GM20431 (cell line): ENCODE measurements around the gene NUMA1.

ENCODE experiments used
- in situ Hi-C: fragments of 300-500 bp; cut with MseI, MboI; formaldehyde crosslinking; loops from one replicate; pipeline ENCODE4 v1.15.0; 2020; ENCODE audit warnings: low sequenced_read_pairs; ENCODE audit not compliant: unreplicated experiment

Gene NUMA1, protein sequence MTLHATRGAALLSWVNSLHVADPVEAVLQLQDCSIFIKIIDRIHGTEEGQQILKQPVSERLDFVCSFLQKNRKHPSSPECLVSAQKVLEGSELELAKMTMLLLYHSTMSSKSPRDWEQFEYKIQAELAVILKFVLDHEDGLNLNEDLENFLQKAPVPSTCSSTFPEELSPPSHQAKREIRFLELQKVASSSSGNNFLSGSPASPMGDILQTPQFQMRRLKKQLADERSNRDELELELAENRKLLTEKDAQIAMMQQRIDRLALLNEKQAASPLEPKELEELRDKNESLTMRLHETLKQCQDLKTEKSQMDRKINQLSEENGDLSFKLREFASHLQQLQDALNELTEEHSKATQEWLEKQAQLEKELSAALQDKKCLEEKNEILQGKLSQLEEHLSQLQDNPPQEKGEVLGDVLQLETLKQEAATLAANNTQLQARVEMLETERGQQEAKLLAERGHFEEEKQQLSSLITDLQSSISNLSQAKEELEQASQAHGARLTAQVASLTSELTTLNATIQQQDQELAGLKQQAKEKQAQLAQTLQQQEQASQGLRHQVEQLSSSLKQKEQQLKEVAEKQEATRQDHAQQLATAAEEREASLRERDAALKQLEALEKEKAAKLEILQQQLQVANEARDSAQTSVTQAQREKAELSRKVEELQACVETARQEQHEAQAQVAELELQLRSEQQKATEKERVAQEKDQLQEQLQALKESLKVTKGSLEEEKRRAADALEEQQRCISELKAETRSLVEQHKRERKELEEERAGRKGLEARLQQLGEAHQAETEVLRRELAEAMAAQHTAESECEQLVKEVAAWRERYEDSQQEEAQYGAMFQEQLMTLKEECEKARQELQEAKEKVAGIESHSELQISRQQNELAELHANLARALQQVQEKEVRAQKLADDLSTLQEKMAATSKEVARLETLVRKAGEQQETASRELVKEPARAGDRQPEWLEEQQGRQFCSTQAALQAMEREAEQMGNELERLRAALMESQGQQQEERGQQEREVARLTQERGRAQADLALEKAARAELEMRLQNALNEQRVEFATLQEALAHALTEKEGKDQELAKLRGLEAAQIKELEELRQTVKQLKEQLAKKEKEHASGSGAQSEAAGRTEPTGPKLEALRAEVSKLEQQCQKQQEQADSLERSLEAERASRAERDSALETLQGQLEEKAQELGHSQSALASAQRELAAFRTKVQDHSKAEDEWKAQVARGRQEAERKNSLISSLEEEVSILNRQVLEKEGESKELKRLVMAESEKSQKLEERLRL (N-terminal part only)

DNA sequence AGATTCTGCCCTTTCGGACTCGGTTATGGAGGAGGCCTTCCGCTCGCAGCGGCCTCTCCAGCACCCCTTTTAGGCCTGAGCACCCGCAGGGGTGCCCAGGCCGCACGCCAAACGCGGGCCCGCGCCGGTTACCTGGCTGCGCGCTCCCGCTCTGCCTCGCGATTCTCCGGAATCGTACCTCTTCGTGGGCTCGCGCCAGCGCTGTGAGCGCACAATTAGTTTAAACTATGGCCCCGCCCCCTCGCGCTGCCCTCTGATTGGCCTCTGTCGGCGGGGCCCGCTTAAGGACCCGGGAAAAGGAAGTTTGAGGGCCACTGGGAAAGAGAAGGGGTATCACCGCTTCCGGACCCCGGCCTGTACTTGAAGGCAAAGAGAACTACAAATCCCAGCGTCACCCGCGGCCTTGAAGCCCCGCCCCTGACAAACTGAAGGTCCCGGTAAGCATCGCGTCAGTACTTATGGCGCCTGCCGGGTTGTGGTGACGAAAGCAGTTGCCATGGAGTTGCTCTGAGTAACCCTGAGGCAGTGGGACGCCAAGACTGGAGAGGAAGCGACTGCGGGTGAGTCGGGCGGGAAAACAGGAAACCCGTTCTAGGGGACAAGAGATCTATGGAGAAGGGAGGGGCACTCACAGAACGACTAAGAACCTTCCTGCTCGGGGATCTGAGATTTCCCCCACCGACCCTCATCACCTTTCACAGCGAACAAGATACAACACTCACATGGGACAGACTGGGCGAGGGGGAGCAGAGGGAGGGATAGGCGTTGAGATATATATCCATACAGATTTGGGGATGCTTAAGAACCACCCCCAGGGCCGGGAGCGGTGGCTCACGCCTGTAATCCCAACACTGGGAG, at the start of gene NUMA1, which contains the start of gene LRRC51:
NUMA1 (minus strand) TSS at position 217 of the 858 bp plus-strand sequence. CDS start 44,599 bp downstream, outside the sequence.
LRRC51 (plus strand) TSS at position 525 of the 858 bp plus-strand sequence. CDS start 8,234 bp downstream, outside the sequence.
- in situ Hi-C loops: no loop called here

DNA sequence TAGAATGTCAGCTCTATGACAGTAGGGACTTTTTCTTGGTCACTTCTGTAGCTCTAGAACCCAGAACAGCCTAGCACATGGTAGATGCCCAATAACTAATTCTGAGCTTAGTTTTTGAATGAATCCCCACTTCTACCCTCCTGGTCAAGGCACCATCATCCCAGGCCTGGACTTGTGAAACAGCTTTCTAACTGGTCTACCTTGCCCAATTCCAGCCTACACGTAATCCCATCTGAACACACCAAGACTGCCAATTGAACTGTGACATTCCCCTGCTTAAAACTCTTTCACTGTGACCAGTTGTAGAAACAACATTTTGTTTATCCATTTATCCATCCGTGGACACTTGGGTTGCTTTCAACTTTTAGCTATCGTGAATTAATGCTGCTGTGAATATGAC, 49.0 kb upstream of the NUMA1 start:
- in situ Hi-C loops: no loop called here

DNA sequence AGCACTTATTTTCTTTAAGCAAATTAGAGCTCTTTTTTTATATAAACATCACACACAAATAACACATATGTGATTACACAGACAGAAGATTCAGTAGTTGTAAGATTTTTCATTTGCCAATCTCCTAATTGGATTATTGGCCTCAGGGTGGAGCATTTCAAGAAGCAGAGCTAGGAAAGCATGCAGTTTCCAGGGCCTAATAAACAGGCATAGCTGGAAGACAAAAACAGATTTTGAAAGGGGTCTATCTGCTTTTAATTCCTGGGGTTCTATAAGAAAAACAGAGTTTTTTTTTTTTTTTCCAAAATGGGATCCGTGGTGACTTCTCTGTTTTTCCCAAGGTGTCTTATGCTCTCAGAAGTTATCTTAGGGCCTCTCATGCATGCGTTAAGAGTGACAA, 47.6 kb upstream of the NUMA1 start:
- in situ Hi-C loops: no loop called here

DNA sequence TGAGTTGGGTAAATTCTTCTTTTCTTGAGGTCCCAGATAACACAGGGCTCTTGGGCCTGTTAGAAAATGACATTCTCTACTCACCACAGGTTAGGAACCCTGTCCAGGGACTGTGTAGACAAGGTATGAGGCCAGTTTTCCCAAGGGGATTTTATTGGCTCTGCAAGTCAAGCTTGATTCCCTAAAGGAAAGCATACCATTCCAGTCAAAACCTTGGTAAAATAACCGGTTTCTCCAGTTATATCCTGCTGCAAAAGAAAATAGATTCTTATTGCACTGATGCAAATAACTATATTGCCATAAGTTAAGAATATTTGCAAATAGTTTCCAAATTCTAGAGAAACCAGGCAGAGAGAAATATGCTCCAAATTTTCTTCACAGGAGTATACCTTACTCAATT, 45.6 kb upstream of the NUMA1 start:
- in situ Hi-C loops: no loop called here

DNA sequence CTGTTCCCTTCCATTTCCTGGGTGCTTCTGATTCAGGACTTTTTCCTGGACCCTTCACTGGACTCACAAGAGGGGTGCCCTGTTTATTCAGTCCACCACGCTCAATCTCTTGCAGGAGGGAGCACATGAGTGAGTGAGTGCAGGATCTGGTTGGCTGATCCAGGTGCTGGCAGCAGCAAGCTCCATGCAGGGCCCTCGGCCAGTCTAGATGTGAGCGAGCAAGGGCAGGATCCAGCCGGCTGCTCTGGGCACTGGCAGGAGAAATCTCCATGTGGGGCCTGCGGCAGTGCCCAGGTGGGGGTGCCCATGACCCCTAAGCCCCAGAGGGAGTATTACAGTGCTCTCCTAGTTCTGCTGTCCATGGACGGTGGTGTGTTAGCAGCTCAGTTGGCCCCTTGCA, 43.7 kb upstream of the NUMA1 start:
- in situ Hi-C loops: no loop called here

DNA sequence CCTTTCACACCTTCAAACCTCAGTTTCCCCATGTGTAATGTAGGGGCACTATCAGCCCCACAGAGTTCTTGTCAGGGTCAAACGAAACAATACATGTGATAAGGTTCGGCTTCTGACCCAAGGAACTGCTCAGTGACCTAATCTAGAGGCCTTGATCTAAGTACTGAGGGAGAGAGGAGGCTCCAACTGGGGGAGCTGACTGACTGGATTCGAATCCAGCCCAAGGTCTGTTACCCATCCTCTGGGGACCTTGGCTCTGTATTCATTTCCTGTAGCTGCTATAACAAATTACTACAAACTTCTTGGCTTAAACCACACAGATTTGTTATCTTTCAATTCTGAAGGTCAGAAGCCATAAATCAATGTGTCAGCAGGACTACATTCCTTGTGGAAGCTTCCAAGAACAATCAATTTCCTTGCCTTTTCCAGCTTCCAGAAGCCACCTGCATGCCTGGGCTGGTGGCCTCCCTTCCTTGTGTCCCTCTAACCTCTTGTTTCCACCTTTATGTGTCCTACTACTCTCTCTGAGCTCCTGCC, 42.8 kb upstream of the NUMA1 start:
- in situ Hi-C loops: no loop called here

DNA sequence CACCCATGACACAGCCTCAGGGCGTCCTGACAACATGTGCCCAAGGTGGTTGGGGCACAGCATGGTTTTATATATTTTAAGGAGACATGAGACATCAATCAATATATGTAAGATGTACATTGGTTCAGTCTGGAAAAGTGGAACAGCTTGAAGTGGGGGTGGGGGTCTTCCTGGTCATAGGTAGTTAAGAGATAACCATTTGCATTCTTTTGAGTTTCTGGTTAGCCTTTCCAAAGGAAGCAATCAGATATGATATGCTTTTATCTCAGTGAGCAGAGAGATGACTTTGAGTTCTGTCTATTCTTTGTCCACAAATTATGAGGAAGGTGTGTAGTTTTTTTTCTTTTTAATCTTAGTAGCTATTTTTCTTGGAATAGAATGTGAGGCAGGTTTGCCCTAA, 42.3 kb upstream of the NUMA1 start:
- in situ Hi-C loops: no loop called here

DNA sequence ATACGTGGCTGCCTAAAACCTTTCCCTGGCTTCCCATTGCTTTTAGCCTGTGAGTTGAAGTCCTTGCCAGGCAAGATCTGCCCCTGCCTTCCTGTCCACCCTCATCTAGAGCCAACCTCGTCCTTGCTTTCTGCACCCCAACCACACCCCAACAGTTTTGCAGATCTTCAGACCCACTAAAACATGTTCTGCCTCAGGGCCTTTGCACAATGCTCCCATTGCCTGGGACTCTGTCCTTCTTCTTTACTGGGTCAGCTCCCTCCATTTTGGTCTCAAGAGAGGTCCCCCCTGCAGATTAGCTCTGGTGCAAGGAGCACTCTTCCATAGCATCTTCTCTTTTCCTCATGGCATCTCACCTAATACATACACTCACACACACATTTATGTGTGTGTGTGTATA, 40.6 kb upstream of the NUMA1 start:
- in situ Hi-C loops: no loop called here

DNA sequence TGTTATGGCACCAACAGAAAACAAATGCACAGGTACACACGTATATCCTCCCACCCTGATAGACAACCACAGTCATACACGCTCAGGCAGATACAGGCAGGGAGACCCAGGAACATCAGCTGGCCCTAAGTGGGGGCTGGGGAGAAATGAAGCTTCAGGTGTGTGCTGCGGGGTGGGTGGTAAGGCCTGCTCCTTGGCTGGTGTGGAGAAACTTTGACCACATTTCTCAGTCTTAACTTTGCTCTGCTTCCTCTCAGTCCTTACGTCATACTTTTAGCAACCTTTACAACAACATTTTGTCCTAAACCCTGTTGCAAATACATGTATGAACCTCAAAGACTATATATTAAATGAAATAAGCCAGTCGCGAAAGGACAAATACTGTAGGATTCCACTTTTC, 38.9 kb upstream of the NUMA1 start:
- in situ Hi-C loops: no loop called here

DNA sequence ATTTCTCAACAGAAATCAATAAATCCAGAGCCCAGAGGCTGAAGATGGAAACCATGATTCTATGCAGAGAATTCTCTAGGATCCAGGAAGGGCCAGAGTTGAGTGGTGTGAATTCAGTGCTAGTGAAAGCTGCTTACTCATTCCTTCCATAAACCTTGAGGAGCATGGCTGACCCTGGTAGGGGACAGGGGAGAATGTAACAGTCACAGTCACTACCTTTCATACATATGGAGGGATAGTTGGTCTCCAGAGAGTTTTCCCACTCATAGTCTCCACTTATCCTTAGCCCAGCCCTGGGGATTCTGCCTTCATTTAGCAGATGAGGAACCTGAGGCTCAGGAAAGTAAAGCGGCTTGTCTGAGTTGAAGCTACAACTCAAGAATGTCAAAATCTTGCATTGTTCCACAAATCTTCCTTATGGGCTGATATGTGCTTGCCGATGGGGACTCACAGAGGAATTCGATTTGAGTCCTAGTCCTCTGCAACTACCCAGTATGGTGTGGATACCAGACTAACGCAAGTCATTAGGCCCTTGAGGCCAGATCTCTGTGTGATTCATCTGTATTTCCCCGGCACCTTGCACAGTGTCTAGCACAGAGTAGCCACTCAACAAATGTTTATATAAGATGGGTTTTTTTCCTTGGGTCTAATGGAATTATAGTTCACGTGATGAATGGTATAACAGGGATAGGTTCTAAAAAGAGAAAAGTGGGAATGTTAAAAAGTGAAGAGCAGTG, 35.8 kb upstream of the NUMA1 start:
- in situ Hi-C loops: no loop called here

DNA sequence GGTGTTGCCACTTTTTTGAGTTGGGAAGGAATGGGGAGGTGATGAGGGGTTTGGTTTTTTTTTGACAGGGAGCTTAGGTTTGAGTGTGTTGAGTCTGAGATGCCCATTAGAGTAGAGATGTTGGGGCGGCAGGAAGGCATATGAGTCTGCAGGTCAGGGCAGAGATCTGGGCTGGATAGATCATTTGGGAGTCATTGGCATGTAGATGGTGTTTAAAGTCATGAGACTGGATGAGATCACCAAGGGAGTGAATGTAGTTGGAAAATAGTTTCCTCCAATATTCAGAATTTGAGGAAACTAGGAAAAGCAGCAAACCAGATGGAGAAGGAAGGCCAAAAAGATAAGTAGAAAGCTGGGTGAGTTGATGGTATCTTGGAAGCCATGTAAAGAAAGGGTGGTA, 34.2 kb upstream of the NUMA1 start:
- in situ Hi-C loops: no loop called here

DNA sequence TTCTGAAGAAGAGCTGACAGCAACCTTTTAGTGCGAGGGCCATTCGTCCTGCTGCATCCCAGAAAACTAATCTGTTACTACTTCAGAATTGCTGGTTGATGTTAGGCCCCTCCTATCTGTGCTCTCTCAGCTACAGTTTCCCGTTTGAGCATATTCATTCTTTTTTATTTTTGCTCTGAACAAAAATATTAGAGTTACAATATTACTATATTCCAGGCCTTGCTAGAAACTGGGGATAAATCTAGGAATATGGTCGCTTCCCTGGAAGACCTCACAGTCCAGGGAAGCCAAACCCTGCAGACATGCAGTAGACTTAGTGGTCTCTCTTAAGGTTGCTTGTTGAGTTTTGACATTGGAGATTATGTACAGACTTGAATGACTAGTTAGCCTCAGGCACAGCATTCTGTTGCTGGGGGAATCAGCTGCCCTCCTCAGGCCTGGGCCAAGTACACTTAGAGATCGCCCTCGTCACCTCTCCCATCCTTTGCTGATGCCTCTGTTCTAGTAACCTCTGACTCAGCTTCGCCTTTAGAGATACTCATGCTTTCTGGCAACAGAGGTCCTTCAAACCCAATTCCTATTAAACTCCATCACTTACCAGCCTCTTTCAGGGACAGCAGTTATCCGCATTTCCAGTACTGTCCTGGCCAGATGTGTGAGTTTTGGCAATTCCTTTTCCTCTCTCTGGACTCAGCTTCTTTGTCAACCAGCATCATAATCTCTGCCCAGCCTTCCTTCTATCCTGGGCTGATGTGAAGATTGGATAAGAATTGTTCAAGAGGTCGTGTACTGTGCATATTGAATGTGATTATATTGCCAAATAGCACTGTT, 32.9 kb upstream of the NUMA1 start:
- in situ Hi-C loops: no loop called here

DNA sequence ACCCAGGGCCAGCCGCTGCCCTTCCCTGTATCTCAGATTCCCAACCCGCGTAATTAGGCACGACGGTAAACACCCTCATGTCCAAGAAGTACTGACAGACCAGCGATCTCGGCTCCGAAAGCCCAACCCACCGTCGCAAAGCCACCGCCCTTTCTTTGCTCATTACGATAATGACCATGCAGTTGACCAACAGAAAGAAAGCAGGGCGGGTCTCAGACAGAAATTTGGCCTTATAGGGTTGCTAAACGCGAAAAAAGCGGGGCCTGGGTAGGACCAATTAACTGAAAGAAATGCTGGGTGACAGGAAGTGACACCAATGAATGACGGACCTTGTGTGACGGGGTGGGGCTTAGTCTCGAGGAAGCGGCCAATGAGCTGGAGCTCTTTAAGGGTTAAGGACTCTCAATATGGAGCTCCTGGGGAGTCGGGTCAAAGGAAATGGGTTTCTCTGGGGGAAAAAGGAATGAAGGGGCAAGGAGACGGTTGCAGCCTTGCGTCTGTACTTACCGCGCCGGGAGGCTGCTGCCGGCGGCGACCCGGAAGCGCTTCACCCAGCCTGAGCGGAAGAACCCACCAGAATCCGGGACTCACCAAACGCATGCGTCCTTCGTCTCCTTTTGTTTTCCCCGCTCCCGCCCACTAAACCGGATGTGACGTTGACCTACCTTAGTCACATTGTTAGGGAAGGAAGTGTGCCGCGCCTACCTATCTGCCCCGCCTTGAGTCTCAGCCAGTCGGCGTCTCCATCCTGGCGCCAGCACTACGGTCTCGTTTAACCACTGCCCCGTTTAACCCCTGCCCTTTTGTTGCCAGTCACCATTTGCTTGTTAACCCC, 32.0 kb upstream of the NUMA1 start, which contains the start of gene ANAPC15:
ANAPC15 (minus strand) TSS at position 553 of the 835 bp plus-strand sequence. CDS start 1,419 bp downstream, outside the sequence.
- in situ Hi-C loops: no loop called here

DNA sequence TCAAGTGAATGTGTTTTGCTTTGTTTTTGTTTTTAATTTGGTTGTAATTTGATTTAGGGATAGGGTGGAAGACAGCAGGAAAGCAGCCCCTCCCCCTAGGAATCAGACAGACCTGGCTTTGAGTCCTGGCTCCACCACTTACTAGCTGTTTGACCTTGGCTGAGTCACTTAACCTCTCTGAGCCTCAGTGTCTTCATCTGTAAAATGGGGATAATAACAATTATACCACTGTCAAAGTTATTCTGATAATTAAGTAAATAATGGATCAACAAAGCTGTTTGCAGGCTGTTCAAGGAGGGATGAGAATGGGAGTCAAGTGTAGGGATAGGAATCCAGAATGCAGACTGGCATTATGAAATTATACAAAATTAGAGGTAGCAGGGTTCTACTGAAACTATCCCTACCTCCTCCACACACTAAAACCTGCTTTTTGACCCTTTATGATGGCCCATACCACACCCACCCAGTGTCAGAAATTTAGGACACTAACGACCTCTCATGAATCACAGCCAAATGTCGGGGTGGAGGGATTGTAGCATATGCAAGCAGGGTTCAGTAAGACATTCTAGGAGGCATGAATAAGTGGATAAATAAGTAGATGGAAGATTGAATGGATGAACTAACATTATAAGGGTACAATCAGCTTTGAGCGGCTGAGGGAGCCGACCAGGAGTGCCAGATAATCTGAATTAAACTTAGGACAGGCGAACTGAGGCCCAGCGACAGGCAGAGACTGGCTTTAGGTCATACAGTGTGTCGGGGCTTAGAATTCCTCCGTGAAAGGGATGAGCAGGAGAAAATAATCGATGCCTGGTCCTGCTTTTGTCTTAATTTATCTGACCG, 31.2 kb upstream of the NUMA1 start:
- in situ Hi-C loops: no loop called here

DNA sequence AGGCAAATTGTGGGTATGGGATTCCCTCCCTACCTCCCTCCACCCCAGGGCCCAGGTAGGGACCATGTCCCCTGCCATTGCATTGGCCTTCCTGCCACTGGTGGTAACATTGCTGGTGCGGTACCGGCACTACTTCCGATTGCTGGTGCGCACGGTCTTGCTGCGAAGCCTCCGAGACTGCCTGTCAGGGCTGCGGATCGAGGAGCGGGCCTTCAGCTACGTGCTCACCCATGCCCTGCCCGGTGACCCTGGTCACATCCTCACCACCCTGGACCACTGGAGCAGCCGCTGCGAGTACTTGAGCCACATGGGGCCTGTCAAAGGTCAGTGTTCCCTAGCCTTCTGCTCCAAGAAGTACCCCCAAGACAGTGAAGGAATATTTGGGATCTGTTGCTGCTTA, 25.5 kb upstream of the NUMA1 start, which contains the start of gene TOMT:
TOMT (plus strand) TSS at position 37 of the 400 bp plus-strand sequence; CDS start at position 65, 28 bp downstream.
- in situ Hi-C loops: no loop called here

DNA sequence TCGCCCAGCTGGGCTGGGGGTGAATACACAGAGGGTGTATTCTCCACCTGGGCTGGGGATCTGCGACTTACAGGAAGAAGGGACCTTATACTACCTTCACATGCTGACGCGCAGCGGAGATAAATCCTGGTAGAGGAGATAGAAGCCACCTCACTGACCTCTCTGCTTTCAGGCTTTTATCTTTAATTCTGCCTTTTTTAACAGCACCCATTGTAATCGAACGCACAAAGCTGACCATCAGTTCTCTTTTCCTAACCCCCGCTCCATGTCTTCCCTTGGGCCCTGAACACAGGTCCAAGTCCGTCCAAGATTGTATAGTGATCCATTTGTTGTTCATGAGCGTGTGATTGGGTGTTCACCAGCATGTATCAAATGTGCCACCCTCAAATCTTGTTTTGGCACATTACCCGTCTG, 23.4 kb upstream of the NUMA1 start:
- in situ Hi-C loops: no loop called here
